ENCODE measurements around the gene C6orf120. TPM values are rescaled to one million over a fixed set of nuclear protein-coding genes. Genes with fewer than 3 reads are reported as not detected.

The C6orf120 gene
- total and polyA plus RNA-seq, 9 of the 15 experiments (the other 6 are each of a cell fraction or from before 2014, with no cell fraction given) = 7.7 to 44.9 (median 34.8) TPM

GRCh38 chr6:169751242-169752073 lies 49.5 kb downstream of the C6orf120 start, which contains the start of the genes DYNLT2 and ERMARD (continued):
- TF ChIP-seq ZBTB34 (CRISPR knock-in tag; IDR thresholded peaks at IDR 0.05) = no peak
- peak; percentile 86 for TF ChIP-seq ZNF592 (IDR thresholded peaks at IDR 0.05)
- TF ChIP-seq ZBTB17 (CRISPR knock-in tag; IDR thresholded peaks at IDR 0.05) = peak; percentile 68; the same call in 1 of the 2 replicates
- no peak for TF ChIP-seq CUX1 (CRISPR knock-in tag; IDR thresholded peaks at IDR 0.05)
- peak; percentile 37; the same call in 1 of the 2 replicates for TF ChIP-seq CBX5 (IDR thresholded peaks at IDR 0.05; ENCODE audit: borderline replicate concordance, low read depth)
- no peak for TF ChIP-seq PBX2 (CRISPR knock-in tag; IDR thresholded peaks at IDR 0.05; ENCODE audit: low read depth)
- no peak for TF ChIP-seq PBX2 (tag; conservative IDR thresholded peaks at IDR 0.05; ENCODE audit: low read depth)
- no peak for TF ChIP-seq ZNF586 (CRISPR knock-in tag; conservative IDR thresholded peaks at IDR 0.05)
- TF ChIP-seq EWSR1 (IDR thresholded peaks at IDR 0.05; ENCODE audit: borderline replicate concordance, low read depth, partially characterized antibody) = no peak
- TF ChIP-seq ZNF707 (CRISPR knock-in tag; conservative IDR thresholded peaks at IDR 0.05) = no peak
- TF ChIP-seq SREBF1 (IDR thresholded peaks at IDR 0.05; ENCODE audit: borderline replicate concordance, low read depth, low read length) = no peak
- TF ChIP-seq NCOA2 (IDR thresholded peaks at IDR 0.05; ENCODE audit: partially characterized antibody in 2 of 2) = no peak

Data from K562 (cell line).